Dedifferentiated amniotic fluid mesenchymal stem cell (primary cell): ENCODE results near the gene OS9.
A peak's percentile ranks its signal among the peaks of the same experiment; 100 is the strongest.

Experiments used
- DNase-seq: peaks from one replicate; pipeline ENCODE4 v3.0.0-alpha.2; 2016; ENCODE audit errors: extremely low spot score

OS9 gene

DNA sequence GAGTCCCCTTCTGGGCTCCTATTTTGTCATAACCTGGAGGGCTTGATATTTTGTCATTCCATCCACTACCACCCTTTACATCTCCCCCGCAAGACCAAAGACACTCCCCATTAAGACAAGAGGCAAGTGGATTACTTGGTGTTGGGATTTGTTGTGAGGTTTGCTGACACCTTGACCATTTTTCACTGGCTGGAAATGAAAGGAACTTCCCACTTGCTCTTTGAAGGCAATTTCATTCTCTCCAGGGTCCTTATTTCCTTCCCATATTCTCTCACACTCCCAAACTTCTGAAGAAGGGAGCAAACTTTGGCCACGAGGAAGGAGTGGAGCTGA lies 29.7 kb downstream of the OS9 start:
- DNase-seq, result no peak

DNA sequence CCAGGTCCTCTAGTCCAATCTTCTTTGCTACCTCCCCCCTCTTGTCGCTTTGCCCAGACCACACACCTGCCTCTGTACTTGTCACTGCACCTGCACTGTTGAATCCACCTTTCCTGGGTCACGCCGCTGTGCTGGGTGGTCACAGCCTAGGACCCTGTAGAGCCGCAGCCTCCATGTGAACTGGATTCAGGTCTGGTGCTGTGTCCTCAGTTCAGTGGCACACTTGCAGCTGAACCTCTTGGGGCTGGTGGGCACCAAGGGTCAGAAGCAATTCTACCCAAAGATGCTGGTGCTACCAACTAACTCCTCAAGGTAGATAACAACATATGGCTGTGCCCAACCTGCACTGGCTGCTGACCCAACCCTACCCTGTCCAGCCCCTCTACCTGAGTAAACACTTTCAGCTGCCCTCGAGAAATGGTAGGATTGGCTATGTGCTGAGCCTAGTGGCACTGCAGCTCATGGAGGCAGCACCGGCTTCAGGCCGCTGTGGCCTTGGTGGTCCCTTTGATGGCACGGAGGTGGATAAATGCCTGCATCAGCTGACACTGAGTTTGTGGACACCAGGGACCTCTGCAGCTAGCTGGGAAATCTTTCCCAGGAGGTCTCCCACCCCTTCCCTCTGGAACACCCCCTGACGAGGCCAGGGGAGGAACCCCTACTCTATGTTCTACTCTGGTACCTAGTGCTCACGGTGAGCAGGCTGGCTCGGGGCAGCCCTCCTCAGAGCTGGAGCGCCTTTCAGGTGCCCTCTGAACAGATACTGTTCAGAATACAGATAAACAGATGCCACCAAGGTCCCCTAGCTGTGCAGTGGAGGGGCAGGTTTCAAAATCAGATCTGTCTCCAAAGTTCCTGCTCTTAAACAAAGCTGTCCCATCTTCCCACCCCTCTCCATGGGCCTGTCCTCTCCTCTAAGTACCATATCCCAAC lies 30.3 kb downstream of the OS9 start:
- no peak for DNase-seq

DNA sequence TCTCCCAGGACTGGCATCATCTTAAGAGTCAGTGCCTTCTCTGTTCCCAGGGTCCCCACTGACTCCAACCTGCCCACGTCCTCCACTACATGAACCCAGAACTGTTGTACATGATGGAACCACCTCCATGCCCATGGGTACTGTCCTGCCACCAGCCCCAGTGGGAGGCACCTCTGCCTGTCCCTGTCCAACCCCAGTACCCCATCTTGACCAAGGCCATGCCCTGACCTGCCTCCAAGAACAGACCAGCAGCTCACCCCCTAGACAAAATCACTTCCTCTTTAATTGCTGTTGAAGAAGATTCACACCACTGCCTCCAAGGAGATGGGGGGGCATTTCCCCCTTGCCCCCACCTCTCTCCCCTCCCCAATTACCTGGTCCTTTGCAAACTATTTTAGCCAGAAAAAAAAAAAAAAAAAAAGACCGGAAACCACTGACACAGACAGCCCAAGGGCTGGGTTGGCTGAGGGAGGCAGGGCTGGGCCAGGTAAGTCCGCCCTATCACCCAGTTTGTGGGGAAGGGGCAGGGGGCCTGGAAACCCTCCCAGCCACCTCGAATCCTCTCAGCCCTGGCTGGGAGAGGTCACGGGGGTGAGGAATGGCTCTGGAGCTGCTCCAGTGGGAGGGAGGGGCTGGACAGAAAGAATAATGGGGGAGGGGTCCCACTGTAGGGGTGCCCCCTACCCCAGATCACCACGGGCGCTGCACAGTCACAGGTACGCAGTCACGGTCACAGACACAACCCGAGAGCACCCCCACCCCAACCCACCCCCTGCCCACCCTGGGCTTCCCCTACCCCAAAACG lies 31.2 kb downstream of the OS9 start:
- DNase-seq, result no peak

DNA sequence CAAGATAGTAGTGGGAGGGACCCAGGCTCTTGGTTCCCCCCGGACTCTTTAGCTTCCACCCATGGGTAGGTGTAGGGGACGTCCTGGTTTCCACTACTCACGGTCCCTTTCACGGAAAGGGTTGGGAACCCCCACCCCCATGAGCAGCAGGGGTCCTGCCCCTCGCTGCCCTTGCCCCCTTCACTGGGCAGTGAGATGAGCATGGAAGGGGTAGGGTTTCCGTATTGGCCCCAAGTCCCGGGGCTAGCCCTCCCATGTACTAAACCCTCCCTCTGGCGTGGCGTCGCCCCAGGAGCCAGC lies 31.9 kb downstream of the OS9 start:
- DNase-seq, result no peak

DNA sequence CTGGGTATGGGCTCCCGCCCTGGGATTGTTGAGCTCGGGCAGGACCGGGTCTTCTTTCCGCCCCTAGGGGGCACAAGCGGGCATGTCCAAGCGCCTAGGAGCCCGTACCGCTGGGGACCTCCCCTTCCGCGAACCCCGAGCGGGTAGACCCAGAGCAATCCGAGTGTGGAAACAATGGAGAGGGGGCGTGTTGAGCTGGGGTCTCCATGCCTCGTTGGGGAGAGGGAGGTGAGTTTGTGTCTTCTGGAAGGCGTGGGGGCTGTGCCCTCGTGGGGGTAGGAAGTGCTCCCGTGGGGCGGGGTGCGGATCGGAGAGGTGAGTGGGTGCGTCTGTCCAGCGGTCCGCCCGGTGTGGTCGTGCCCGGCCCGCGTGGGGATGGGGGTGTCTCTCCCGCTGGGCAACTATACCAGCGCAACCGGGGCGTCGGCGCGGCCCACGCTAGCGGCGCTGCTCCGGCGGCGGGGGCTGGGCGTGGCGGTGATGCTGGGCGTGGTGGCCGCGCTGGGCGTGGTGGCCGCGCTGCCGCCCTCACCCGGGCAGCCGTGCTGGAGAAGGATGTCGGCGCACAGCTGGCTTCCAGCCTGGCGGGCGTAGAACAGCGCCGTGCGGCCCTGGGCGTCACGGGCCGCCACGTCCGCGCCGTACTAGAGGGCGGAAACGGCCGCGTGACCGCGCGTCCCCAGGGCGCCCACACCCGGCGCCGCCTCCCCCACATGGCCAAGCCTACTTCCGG lies 32.4 kb downstream of the OS9 start:
- peak; percentile 73 for DNase-seq

DNA sequence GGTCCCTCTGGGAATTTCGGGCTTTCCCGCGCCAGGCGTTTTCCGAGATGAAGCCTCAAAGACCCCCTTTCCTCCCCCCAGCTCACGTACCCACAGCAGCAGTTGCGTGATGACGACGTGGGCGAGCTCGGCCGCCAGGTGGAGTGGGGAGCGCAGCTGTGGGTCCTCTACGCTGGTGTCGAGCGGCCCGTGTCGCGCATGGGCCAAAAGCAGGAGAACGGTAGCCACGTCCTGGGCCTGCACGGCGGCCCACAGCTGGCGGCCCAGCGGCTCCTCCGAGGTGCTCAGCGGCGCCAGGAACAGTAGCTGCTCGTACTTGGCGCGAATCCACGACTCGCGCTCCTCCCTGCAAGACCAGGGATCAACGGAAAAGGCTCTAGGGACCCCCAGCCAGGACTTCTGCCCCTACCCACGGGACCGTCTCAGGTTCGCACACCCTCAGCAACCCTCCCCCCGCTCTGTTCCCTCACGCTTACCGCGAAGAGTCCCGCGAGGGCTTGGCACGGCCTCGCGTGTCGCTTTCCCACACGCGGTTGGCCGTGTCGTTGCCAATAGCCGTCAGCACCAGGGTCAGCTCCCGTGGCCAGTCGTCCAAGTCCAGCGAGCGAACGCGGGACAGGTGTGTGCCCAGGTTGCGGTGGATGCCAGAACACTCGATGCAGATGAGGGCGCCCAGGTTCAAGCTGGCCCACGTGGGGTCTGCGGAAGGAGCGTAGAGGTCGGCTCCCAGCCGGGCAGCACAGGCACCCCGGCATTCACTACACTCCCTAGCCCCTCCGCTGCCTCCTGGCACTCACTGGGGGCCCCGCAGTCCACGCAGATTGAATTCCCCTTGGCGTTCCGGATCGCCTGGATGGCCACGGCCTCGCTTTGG lies 33.2 kb downstream of the OS9 start:
- no peak for DNase-seq

DNA sequence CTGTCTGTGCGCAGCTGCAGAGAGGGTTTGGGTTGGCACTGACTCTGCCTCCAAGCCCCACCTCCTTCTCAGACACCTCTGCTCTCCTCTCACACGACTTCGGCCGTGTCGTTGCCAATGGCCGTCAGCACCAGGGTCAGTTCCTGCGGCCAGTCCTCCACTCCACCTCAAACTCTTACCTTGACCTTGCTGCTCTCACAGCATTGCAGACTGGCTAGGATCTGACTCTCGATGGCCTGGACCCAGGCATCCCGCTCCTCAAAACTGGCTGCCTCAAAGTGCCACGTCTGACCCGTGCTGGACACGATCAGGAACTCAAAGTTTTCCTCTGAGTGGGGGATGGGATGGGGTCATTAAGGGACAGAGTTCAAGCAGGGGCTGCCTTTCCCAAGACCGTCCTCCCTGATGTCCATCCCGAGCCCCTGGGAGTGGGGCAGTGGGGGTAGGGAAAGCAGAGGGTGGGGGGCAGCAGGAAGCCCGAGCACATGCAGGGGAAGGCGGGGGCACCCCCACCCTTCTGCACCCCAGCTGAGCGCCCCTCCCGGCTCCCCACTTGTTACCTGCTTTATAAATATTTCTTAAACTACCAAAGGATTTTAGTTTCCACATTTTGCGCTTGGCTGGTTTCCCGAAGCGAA lies 33.9 kb downstream of the OS9 start:
- DNase-seq, result no peak

DNA sequence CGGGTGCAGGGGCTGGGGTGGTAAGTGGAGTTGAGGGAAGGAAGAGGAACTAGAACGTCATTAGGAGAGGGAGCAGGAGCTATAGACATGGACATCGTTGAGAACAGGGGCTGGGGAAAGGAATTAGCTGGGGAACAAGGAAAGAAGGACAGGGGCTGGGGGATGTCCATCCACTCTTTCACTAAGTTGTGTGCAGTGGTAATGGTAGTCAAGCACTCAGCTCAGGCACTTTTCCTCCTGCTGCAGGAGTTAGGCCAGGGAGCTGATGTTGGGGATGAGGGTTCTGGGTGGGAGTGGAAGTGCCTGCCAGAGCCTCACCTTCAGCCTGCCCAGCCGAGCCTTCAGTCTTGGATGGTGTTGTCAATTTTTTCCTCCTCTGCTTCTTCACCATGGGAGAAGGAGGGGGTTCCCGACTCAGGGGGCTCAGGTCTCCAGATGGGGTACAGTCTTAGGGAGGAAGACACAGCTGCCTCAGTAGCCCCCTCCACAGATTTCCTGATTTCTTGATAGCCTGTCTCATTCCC lies 35.5 kb downstream of the OS9 start:
- DNase-seq, result no peak

DNA sequence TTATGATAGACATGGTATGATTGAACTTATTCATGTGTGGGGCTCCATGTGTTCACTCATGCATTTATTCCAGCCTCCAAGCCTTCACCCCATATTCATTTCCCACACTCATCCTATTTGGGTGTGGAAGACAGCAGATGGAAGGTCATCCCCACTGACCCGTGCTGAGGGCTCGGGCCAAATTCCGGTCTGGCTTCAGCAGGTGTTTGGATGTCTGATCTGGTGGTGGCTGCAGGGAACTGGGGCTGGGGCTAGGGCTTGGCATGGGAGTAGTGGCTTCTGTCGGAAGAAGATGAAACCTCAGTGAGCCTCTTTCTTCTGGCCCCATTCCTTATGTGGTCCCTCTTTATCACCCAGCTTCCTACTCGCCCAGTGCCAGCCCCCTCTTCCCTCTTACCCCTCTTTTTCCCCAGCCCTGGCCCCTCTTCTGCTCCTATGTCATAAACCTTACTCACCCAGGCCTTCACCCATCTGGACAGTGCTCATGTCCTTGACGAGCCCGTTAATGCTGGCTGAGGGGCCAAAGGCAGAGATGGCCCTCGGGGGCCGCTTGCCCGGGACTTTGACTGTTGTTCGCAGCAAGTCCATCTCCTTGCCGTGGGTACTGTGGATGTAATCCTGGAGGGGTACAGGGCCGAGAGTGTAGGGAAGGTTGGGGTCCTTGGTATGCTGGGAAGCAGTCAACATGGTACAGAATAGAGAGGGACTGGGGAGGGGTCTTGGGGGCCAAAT lies 36.6 kb downstream of the OS9 start:
- DNase-seq, result no peak

DNA sequence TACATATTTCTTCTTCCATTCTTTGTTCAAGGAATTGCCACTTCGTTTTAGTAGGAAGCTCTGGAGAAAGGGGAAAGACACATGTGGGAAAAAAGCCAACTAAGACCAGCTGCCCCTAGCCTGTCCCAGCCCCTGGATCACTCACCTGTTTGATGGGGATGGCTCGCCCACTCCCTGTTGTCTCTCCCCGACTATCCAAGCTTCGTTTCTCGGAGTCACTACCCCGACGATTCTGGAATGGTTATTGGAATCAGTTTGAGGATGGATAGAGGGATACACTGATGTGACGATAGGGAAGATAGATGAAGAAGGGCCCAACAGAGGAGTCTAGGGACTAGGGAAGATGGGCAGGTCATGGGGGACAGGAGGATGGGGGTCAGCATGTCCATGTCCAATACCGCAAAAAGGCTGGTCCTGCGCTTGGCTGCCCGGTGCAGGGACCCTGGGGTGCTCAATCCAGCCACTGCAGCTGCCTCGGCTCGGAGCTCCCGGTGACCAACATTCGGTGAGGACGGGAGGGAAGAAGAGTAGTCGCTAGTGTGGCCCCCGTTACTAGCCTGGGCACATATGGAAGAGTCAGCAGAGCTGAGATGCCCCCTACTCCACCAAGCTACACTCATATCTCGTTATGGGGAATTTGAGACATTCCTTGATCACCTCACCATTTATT lies 37.6 kb downstream of the OS9 start:
- DNase-seq, result no peak

DNA sequence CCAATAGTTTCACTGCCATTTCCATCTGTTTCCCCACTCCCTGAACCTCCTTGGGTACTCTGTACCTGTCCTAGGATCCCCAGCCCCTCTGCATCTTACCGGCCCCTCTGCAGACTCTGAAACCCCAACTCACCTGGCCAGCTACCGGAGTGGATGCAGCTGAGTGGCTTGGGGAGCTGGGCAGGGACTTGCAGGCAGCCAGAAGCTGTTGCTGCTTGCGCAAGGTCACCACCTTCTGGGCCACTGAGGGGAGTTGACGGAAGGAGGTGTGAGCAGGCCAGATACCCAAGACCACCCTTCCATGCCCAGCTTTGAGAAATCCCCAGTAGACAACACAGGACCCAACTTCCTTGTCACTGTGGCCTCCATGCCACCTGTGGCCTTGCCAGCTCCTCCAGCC lies 38.3 kb downstream of the OS9 start:
- no peak for DNase-seq

DNA sequence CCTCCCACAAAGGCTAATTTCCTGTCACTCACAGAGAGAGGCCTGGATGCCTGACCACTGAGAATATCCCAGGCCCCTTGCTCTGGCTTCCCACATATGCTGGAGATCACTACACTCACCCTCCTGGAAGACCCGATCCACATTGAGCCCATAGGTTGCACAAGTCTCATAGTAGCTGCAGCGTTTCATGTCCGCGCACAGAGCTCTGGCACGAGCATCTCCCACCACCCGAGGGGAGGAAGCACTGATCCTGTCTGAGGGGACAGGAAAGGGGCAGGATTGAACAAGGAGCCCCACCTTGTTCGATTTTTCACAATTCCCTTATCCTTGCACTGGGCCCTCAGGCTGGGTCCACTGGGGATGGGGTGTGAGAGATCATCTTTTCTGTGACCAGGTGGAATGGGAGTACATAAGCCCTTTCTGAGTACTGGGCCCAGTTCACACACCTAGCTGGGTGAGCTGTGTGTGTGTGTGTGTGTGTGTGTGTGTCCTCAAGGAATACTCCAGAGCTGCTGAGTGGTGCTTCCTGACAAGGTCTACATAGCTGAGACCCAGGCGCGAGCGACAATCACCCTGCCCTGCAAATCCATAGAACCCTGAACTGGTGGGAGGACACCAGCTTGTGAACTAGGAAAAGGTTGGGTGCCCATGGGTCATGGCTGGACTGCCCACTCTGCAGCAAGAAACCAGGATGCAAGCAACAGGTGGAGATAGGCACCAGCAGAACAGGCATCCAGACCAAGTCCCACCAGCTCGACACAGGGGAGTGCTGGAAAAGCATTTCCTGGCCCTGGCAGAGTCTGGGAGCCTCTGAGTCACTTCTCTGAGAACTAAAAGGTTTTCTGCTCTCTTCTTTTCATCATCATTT lies 39.0 kb downstream of the OS9 start:
- DNase-seq, result no peak

DNA sequence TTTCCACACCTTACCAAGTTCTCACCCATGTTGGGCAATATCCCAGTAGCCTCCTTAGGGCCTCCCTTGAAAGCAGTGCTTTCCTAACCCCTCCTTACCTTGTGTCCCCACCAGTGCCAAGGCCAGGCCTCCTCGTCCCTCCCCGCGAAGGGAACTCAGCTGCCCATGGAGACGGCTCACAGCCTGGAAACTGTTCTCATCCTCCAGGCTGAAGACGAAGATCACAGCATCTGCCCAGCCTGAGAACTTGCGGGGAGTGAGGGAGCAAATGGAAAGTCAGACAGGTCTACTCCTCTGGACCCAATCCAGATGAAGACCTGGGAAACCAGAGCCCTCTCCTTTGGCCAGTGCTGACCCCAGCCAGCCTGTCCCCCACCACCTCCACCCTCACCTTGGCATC lies 40.0 kb downstream of the OS9 start:
- no peak for DNase-seq

DNA sequence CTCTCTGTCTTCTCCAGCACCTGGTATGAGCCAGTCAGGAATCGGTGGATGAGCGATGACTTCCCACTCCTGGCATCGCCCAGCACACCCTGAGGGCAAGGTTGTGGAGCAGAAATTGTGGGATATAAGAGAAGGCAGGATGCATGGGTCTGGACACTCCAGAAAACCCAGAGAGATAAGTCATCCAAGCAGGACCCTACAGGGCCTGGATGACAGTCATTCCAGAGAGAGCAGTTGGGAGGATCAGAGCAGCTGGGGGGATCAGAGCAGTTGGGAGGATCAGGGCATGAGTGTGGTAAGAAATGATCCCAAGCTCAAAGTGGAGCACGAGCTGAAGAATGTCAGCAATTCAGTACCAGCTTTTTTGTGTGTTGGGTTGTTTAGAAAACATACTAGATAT lies 40.7 kb downstream of the OS9 start:
- no peak for DNase-seq

DNA sequence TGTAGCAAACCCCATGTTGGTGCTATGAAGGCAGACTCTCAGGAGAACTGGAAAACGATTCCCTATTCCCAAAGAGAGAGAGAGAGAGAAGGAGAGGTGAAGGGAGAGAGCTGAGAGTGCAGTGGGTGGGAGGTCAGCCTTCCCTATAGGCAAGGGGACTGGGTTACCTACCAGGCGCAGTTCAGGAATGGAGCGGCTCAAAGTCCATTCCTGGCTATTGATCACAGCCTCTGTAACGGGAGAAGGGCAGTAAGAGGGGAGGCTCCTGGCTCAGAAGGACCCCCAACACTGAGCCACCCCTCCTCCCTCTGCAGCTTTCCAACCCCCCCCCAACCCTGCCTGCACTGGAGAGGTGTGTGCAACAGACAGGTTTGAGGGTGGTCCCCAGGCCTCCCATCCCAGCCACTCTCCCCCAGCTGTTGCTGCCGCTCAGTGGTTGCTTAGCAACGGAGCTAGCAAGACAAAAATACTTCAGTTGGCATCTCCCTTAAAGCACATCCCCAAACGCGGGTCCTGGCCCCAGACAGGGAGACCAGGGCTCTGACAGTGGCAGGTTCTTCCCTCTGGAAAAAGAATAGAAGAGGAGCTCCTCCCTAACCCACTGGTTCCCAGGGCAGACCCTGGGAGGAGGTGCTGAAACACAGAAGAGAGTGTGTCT lies 41.4 kb downstream of the OS9 start:
- no peak for DNase-seq

DNA sequence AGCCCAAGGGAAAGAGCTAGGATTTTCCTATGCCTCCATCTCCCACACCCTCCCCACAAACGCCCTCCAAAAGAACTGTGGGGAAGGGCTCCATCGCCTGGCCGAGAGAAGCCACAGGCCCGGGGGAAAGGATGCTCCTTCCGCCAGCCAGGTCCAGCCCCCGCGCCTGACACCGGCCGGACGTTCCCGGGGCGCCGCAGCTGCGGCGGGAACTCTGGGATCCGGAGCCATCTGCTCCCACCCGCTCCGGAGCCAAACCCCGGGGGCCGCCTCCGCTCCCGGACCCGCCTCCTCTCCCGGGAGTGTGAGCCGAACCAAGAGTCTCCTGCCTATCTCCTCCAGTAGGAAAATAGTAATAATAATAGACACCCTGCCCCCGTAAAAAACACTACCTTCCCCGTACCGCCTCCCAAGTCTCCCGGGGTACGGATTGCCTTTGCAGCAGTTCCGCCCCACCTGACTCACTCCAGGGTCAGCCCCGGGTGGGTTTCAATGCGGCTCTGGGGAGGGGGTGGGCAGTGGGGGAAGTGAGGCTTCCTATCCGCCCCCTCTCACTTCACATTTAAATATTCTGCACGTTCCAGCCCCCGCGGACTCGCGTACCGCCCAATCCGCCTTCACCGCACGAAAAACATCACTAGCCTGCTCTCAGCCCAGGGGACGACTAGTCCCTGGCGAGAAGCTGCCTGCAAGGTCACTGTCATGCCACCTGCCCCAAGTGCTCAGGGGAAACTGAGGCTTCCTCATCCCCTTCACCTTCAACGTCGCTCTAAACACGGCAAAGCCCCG lies 42.2 kb downstream of the OS9 start:
- DNase-seq, result no peak

DNA sequence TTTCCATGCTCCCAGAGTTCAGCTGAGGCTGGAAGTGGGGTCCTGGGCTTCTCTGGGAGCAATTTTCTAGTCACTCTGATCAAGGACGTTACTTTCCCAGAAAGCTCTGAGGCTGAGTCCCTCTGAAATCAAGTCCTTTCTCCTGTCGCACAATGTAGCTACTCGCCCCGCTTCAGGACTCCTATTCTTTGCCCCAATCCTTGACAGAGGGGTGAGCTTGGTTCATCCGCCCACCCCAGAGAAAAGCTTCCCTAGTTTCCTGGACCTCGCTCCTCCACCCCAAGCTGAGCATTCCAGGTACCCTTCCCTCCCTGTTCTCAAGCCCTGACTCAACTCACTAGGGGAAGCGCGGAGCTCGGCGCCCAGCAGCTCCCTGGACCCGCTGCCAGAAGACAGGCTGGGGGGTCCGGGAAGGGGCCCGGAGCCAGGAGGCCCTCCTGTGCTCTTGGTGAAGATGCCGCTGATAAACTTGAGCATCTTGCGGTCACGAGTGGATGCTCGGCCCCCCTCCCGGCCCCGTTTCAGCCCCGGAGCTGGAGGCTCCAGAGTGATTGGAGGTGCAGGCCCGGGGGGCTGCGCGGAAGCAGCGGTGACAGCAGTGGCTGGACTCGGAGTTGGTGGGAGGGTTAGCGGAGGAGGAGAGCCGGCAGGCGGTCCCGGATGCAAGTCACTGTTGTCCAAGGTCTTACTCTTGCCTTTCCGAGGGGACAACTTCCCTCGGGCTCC lies 43.0 kb downstream of the OS9 start:
- no peak for DNase-seq
